Measurements from ENCODE around the gene MORC4. TPM values are rescaled to one million over a fixed set of nuclear protein-coding genes. Genes with fewer than 3 reads are reported as not detected.

MORC4 gene
- total RNA-seq, 1 donor from 2014 or later = 16.3 TPM

GRCh38 chrX:106901781-106902219, 98.2 kb downstream of the MORC4 start:
- no peak overlapping the region for H3K4me3 ChIP-seq
- no peak overlapping the region for H3K27ac ChIP-seq
- no peaks in the 10 kb centered on the region for H3K27me3 ChIP-seq
- ATAC-seq = no peak
- no peak for DNase-seq
- H3K4me1 ChIP-seq = no peaks in the 10 kb centered on the region
- no peaks in the 10 kb centered on the region for H3K36me3 ChIP-seq
- intact Hi-C loops (cut with DNase I) = no loop called here
- TF ChIP-seq CTCF (IDR thresholded peaks at IDR 0.05) = no peak
- H3K9me3 ChIP-seq = no peaks in the 10 kb centered on the region

- ATAC-seq (no peak), DNase-seq (no peak)
- no peak for TF ChIP-seq CTCF (IDR thresholded peaks at IDR 0.05)
- Histone ChIP-seq H3K27ac (no peak overlapping the region), H3K4me1 (no peaks in the 10 kb centered on the region), H3K4me3 (no peak overlapping the region), H3K9me3 (no peaks in the 10 kb centered on the region), H3K27me3 (no peaks in the 10 kb centered on the region), H3K36me3 (no peaks in the 10 kb centered on the region)
- intact Hi-C loops (cut with DNase I) = no loop called here
Measured at GRCh38 chrX:106901341-106901740, 98.7 kb downstream of the MORC4 start.

- Histone ChIP-seq H3K4me3 (no peak overlapping the region), H3K27ac (no peak overlapping the region), H3K9me3 (no peaks in the 10 kb centered on the region), H3K4me1 (no peaks in the 10 kb centered on the region), H3K36me3 (no peaks in the 10 kb centered on the region), H3K27me3 (no peaks in the 10 kb centered on the region)
- intact Hi-C loops (cut with DNase I) = loop anchor here (10.0 kb wide), 1 partner anchor 55 kb away; no protein-coding TSS in a partner anchor
- no peak for DNase-seq
- TF ChIP-seq CTCF (IDR thresholded peaks at IDR 0.05) = no peak
- no peak for ATAC-seq
Measured at GRCh38 chrX:106899841-106900240, 100.2 kb downstream of the MORC4 start.

- no peaks in the 10 kb centered on the region for H3K9me3 ChIP-seq
- DNase-seq (no peak), ATAC-seq (no peak)
- intact Hi-C loops (cut with DNase I) = loop anchor here (10.0 kb wide), 1 partner anchor 56 kb away; no protein-coding TSS in a partner anchor
- no peak overlapping the region for H3K4me3 ChIP-seq
- H3K4me1 ChIP-seq = no peaks in the 10 kb centered on the region
- H3K27me3 ChIP-seq = no peaks in the 10 kb centered on the region
- no peaks in the 10 kb centered on the region for H3K36me3 ChIP-seq
- no peak overlapping the region for H3K27ac ChIP-seq
- no peak for TF ChIP-seq CTCF (IDR thresholded peaks at IDR 0.05)
Measured at GRCh38 chrX:106899276-106899675, 100.7 kb downstream of the MORC4 start.

GRCh38 chrX:106898462-106898861, 101.5 kb downstream of the MORC4 start:
- H3K27me3 ChIP-seq = no peaks in the 10 kb centered on the region
- no peak for DNase-seq
- peak; percentile 38 for TF ChIP-seq CTCF (IDR thresholded peaks at IDR 0.05)
- intact Hi-C loops (cut with DNase I) = loop anchor here (10.0 kb wide), 1 partner anchor 56 kb away; no protein-coding TSS in a partner anchor
- no peaks in the 10 kb centered on the region for H3K9me3 ChIP-seq
- H3K4me1 ChIP-seq = no peaks in the 10 kb centered on the region
- no peak overlapping the region for H3K4me3 ChIP-seq
- ATAC-seq = peak; percentile 79
- H3K27ac ChIP-seq = no peak overlapping the region
- no peaks in the 10 kb centered on the region for H3K36me3 ChIP-seq

GRCh38 chrX:106897259-106897658, 102.8 kb downstream of the MORC4 start:
- Histone ChIP-seq H3K27me3 (no peaks in the 10 kb centered on the region), H3K9me3 (no peaks in the 10 kb centered on the region), H3K36me3 (no peaks in the 10 kb centered on the region), H3K4me3 (no peak overlapping the region), H3K27ac (no peak overlapping the region), H3K4me1 (no peaks in the 10 kb centered on the region)
- intact Hi-C loops (cut with DNase I) = loop anchor here (10.0 kb wide), 1 partner anchor 58 kb away; no protein-coding TSS in a partner anchor
- no peak for TF ChIP-seq CTCF (IDR thresholded peaks at IDR 0.05)
- DNase-seq (no peak), ATAC-seq (no peak)
